ENCODE data around the gene KDM5B.
"Not testable (repeated sequence)": the region's sequence is repeated elsewhere in the genome, so short reads cannot be mapped to it uniquely, and the experiment has no call there.

KDM5B gene

GRCh38 chr1:202807926-202808757 lies at the start of gene KDM5B:
KDM5B (minus strand) TSS chr1:202808421; CDS start chr1:202808305, 116 bp downstream.
- DNase-seq = peak; percentile 63

- DNase-seq = no peak
These were observed 49.0 kb upstream of the KDM5B start for GRCh38 chr1:202857136-202857610.

- no peak for DNase-seq
These were observed 47.8 kb upstream of the KDM5B start for GRCh38 chr1:202856014-202856413.

GRCh38 chr1:202854787-202855186 lies 46.6 kb upstream of the KDM5B start:
- DNase-seq = no peak

DNA sequence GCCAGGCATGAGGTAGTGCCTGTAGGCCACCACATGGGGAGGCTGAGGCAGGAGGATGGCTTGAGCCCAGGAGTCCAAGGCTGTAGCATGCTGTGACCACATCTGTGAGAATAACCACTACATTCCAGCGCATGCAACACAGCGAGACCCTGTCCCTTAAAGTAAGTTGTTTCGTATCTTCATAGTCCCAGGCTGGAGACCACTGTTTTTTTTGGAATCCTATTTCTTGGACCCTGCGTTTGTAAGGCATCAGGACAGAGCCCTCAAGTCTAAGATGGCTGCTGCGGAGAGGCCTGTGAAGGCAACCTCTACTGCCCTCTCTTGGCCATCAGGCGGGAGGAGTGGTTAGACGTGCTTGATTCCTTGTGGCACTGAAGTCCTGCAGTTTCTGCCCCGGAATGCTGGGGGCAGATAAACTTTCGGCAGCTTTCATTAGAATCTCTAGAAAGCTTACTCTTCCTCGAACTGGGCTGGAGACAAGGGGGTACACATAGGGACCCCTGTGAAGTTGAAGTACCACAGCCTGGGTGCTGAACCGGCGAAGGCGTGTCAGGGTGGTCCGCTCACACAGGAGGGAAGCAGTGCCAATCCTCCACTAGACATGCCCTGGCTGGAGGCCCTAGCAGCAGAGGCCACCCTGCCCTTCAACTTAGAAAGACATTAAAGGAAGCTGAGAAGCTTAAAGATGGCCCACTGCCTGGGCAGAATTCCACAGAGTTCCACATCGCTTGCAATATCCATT lies 44.1 kb upstream of the KDM5B start:
- peak; percentile 16 for DNase-seq

DNA sequence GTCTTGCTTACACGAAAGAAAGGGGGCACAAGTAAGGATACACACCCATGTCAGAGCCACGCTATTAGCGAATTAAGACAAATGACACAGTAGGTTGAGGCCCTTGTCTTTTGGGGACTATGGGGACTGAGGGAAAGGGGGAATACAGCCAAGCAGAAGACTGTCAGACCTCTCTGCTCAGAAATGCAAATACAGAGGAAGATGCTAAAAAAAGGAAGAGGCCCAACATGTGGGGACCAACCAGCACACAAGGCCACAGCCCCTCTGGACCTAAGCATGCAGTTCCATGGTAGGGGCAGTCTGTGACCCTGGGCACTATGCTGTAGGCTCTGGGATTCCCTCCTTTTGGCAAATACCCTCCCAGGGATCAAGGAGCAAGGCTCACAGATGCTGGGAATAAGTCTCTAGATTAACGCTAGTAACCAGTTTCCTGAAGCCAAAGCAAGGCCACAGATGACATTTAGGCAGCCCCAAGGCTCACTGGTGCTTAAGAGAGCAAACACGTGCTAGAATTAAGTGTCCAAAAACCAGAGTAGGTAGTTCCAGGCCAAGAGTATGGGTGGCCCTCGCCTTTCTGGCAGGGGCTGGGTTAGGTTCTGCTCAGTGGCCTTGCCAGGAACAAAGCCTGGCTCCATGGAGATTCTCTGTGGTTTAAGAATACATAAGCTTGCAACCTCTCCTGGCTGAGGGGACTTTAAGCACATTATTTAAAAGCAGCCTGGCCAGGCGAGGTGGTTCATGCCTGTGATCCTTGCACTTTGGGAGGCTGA lies 42.6 kb upstream of the KDM5B start:
- no peak for DNase-seq

GRCh38 chr1:202848191-202848542 lies 39.9 kb upstream of the KDM5B start:
- no peak for DNase-seq

DNA sequence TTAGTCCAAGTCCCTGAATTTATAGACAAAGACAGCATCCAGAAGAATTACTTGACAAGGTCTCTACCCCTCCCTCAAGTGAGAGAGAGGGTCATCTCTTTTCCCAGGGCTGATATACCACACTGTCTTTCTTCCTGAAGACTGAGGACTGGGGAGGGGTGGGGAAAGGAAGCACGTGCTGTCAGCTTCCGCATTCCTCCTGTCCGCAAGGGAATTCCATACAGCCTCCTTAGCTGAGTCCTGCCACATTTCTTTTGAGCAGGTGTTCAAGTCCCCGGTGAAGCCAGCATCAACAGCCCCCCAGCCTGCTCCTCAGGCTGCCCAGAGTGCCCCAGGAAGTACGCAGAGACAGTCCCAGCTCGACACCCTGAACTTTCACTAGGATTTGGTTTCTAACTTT lies 36.7 kb upstream of the KDM5B start:
- no peak for DNase-seq

DNA sequence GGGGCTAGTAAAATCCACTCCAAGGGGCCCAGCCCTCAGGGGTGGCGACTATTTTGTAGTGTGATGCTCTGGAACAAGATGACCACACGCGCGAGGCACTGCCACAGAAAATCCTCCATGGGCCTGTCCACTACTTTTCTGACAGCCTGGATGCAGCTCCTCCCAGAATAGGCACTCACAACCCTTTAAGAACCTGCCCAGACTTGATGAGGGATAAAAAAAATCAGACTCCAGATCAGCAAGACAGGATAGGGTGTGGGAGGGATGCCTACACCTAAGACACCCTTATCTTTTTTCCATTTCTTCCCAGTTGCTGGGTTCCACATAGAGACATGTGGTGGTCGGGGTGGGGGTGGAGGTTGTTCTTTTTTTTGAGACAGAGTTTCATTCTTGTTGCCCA lies 36.0 kb upstream of the KDM5B start:
- DNase-seq = no peak

- DNase-seq = no peak
These were observed 34.9 kb upstream of the KDM5B start for GRCh38 chr1:202843081-202843480.

GRCh38 chr1:202837746-202838262 lies 29.6 kb upstream of the KDM5B start:
- no peak for DNase-seq

DNA sequence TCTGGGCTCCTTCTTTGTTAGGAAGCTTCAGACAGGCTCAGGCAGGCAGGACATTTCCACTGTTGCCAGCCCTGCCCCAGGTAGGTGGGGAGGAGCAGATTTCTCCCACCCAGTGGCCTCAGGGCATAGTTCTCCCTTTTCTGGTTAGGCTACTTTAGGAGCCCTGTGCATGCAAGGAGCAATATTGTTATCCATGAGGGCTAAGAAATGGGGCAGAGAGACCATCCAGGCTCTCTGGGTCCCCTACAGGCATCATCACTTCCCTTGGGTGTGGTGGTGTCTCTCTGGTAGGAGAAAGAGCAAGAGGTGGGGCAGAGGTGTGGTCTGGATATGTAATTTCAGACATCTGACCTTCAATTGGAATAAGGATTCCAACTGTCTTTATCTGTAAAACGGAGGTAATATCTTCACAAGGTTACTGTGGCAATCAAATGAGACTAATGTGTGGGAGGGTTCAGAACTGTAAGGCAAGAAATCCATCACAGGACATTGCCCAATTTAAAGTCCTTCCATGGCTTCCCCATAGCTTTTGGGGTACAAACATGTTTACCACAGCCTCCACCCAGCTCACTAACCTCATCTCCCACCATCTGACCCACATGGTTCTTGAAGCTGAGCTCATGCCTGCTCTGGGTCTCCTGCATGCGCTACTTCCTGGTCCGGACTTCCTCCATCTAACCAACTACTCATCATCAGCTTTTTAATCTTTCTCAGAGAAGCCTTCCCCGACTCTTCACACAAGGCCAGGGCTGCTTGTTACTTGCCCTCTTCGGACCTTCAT lies 28.6 kb upstream of the KDM5B start:
- DNase-seq = no peak

GRCh38 chr1:202835548-202836072 lies 27.4 kb upstream of the KDM5B start:
- DNase-seq = peak; percentile 20

DNA sequence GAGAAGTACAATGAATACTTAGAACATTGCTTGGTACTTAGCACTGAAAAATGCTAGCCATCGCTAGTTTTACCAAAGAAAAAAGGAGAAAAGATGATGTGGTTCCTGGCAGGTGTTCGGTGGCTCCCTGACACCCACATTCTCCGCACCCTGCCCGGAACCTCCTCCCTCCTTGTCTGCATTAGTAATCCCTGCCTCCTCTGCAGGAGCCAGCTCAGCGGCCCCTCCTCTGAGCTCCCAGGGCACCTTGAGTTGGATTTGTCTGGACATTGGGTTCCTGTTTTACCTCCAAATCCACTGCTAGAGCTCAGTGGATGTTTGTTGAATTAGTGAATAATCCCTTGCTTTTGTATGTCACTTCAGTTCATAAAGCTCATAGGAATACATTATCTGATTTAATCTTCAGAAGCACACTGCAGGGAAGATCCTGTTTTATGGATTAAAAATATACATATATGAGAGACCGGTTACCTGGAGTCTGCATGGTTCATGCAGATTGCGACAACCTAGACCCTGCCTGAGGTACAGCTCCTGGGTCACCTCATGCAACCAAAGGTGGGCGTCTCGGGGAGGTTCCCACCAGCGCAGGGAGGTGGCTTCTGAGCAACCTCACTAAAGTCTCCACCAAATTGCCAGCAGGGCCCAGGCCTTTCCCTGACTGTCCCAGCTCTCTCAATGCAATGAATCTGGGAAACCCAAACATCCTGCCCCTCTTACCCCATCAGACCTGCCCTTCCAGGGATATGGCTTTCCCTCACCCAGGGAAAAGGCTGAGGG lies 26.7 kb upstream of the KDM5B start:
- no peak for DNase-seq

DNA sequence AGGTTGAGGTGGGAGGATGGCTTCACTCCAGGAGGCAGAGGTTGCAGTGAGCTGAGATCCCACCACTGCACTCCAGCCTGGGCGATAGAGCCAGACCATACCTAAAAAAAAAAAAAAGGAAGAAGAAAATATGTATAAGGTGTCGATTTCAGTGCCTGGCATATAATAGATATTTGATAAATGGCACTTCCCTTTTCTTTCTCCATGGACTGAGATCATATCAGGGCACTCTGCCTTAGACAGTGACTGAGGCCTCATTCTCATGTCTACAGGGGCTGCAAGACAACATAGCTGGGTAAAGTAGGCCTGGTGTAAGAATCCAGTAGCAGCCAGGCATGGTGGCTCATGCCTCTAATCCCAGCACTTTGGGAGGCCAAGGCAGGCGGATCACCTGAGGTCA lies 23.7 kb upstream of the KDM5B start:
- no peak for DNase-seq

DNA sequence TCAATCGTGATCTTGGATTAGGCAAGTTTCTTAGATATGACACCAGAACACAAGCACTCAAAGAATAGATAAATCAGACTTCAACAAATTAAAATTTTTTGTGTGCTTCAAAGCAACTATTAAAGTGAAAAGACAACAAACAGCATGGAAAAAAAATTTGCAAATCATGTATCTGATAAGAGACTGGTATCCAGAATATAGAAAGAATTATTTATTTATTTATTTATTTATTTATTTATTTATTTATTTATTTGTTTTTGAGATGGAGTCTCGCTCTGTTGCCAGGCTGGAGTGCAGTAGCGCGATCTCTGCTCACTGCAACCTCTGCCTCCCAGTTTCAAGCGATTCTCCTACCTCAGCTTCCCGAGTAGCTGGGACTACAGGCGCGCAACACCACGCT lies 21.0 kb upstream of the KDM5B start:
- not testable (repeated sequence) for DNase-seq

DNA sequence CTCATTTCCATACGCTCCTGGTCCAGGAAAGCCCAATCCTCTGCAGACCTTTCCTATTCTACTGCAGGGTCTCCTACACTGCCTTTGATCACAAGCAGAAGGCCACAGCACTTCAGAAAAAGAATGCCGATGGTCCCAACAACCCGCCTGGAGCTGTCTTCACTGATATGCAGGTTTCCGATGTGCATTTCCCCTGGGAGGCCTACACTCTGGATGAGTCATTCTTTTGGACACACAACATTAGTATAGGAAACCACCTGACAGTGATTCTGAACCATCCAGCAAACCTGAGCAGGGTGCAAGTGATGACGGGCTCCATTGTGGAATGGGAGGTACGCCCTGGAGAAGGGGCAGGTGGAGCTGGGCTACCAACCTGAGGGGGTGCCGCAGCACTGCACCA lies 17.5 kb upstream of the KDM5B start:
- DNase-seq = no peak

- no peak for DNase-seq
These were observed 13.2 kb upstream of the KDM5B start for GRCh38 chr1:202821467-202821866.

DNA sequence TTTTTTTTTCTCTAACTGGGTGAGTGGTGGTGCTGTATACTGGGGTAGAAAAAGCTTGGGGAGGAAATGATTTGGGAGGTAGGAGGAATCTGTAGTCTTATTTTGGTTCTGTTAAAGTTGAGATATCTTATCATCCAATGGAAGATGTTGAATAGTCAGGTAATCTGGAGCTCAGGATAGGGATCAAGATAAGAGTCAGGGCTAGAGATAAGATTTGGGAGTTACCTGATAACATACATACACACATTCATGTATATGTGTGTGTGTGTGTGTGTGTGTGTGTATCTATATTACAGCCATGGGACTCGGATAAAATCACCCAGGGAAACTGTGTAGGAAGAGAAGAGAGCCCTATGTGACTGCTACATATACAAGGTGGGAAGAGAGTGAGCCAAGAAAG lies 10.6 kb upstream of the KDM5B start:
- no peak for DNase-seq

- no peak for DNase-seq
These were observed 6.9 kb upstream of the KDM5B start for GRCh38 chr1:202815120-202815519.

Measured in activated gamma-delta T cell treated with Interleukin-2 at 50 U/mL for 16 hours (primary cell).